GM19240 (cell line): Measurements from ENCODE around the gene SOAT2.
A peak's percentile ranks its signal among the peaks of the same experiment; 100 is the strongest.

Experiments
- DNase-seq: peaks from one replicate; pipeline ENCODE4 v3.0.0; 2011; ENCODE audit warnings: low spot score; ENCODE audit not compliant: insufficient read length

SOAT2 gene

GRCh38 chr12:53064613-53065436 is 38.5 kb upstream of the SOAT2 start:
- DNase-seq, result no peak

GRCh38 chr12:53065470-53065869 is 37.8 kb upstream of the SOAT2 start:
- DNase-seq, result no peak

- peak; percentile 85 for DNase-seq
These were observed 37.0 kb upstream of the SOAT2 start for GRCh38 chr12:53065975-53066931.

GRCh38 chr12:53067074-53067992 is 36.0 kb upstream of the SOAT2 start:
- DNase-seq, result no peak

GRCh38 chr12:53067993-53068770 is 35.1 kb upstream of the SOAT2 start:
- no peak for DNase-seq

GRCh38 chr12:53068811-53069585 is 34.3 kb upstream of the SOAT2 start:
- no peak for DNase-seq

GRCh38 chr12:53069621-53070410 is 33.5 kb upstream of the SOAT2 start:
- DNase-seq, result no peak

- no peak for DNase-seq
These were observed 32.3 kb upstream of the SOAT2 start for GRCh38 chr12:53070877-53071492.

GRCh38 chr12:53071591-53072551 is 31.4 kb upstream of the SOAT2 start:
- DNase-seq, result no peak

- no peak for DNase-seq
These were observed 29.4 kb upstream of the SOAT2 start for GRCh38 chr12:53073881-53074280.

GRCh38 chr12:53074283-53074998 is 28.8 kb upstream of the SOAT2 start:
- DNase-seq, result no peak

- no peak for DNase-seq
These were observed 28.3 kb upstream of the SOAT2 start for GRCh38 chr12:53074999-53075370.

GRCh38 chr12:53076461-53076860 is 26.8 kb upstream of the SOAT2 start:
- DNase-seq, result no peak

GRCh38 chr12:53077030-53077429 is 26.3 kb upstream of the SOAT2 start:
- no peak for DNase-seq

GRCh38 chr12:53078425-53079225 is 24.7 kb upstream of the SOAT2 start:
- DNase-seq, result no peak
